Head of caudate nucleus (tissue), 42 donors: Measurements from ENCODE around the gene NAV2.
"Not testable (repeated sequence)": the region's sequence is repeated elsewhere in the genome, so short reads cannot be mapped to it uniquely, and the experiment has no call there.

ENCODE experiments used
- DNase-seq, 42 donors: peaks; one replicate each; pipeline versions ENCODE4 v3.0.0 to v3.0.0-alpha.2; 2020 to 2021; ENCODE audit warnings: mixed read lengths in 7 of 42
- intact Hi-C: fragments of 100-400 bp; cut with DNase I; formaldehyde crosslinking; loops from one replicate; pipeline ENCODE4 v1.15.0; 2022

NAV2 gene

DNA sequence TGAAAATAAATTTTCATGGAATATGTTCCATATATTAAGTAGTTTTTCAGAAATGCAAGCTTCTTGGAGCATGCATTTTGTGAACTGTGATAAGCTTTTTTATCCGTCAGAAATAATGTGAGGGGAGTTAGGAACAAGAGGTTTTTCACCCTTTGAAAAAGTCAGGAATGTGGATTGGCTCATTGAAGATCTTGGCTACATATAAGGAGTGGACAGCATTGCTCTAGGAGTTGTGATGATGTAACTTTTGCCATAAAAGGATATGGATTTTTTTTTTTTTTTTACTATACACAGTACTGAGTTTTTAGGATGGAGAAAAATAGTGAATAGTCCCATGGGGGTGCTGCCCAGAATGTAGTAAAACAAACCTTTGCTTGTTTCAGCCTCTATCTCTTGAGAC lies 180.2 kb downstream of the NAV2 start:
- DNase-seq: no peak
- intact Hi-C loops: no loop called here

DNA sequence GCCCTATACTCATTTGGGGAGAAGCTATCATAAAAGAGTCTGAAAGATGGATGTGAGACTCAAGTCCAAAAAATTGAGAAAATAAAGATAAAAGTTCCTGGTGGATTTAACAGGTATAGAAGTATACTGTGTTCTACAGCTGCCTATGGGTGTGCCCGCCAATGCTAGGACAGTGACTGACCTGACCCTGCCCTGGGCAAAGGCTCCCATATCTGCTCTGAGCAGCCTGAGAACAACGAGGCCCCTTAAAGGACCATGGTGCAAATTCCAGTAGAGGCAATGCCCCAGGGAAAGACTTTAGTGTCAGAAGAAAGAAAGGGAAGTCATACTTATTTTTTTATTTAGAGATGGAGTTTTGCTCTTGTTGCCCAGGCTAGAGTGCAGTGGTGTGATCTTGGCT lies 181.8 kb downstream of the NAV2 start:
- no peak for DNase-seq
- intact Hi-C loops: no loop called here

DNA sequence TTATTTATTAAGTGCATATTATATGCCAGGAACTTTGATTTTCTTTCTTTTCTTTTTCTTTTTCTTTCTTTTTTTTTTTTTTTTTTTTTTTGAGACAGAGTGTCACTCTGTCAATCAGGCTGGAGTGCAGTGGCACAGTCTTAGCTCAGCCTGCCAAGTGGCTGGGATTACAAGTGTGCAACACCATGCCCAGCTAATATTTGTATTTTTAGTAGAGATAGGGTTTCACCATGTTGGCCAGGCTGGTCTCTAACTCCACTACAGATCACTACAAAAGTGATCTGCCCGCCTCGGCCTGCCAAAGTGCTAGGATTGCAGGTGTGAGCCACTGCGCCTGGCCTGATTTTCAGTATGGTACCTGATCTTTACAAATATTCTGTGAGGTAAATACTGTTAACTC lies 182.4 kb downstream of the NAV2 start:
- intact Hi-C loops: not testable (repeated sequence)

DNA sequence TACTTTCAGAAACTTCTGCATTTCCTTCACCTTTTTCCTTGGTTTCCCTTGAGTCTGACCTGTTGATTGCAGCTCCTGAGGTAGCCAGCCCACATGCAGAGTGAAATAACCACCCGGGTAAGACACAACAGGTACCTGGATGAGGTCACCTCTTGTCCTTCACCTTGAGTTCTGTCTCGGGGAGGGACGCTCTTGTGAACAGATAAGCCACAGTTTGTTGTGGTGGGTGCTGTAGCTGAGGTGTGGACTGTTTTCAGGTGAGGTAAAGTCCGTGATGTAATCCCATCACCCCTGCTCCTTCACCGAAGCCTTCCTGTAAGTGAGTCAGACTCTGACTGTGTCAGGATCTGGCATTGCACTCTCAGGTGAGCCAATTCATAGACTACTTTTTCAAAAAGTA lies 183.1 kb downstream of the NAV2 start:
- intact Hi-C loops: no loop called here
- DNase-seq: no peak

More for the DNA sequence above, 182.4 kb downstream of the NAV2 start:
- not testable (repeated sequence) for DNase-seq

DNA sequence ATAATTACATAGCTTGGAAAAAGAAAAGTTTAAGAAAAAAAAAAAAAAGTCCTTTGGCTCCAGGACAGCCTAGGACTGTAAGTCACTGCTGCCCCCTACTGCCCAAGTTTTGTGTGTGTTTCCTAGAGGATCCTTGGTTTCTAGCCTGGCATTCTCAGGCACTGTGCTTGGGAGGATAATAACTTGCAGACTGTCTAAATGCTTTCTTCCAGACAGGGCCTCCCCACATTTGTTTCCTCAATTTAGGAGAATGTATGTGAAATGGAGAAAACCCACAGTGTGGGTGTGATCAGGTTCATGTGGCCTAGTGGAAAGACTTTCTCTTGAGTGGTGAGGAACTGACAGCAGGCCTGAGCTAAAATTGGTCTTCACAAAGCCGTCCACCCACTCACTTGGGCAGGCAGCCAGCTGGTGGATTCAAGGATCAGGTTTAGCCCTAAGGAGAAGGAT lies 191.0 kb downstream of the NAV2 start:
- intact Hi-C loops: loop anchor here (5.0 to 10.0 kb wide), 3 partner anchors 91 to 341 kb away; no protein-coding TSS in a partner anchor
- DNase-seq: peak; percentile 46 to 93 (median 82)

DNA sequence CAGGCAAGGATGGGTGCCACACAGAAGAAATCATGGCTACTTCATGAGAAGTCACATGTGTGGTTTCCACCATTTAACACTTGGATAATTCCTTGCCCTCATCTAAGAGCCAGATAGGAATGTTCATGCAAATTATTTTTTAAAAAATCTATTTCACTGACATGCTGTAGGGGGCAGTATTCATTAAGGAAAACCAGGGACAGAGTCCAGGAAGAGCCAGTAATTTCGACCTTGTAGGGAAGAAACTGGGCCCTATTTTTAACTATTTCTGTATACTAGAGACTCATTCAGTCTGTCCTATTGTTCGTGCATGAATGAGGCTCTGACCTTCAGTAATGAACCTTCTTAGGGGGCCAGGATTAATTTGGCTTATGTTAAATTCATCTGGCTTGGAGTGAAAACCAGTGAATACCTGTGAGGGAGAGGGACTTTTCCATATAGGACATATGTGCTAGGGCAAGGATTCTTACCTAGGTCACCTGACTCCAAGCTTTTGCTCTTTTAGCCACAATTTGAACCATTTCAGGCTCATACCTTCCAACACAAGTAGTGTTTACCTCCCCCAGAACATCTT lies 192.7 kb downstream of the NAV2 start:
- intact Hi-C loops: loop anchor here (10.0 kb wide), 1 partner anchor 161 kb away; no protein-coding TSS in a partner anchor
- DNase-seq: peak in 1 of 42 donors; percentile 30

DNA sequence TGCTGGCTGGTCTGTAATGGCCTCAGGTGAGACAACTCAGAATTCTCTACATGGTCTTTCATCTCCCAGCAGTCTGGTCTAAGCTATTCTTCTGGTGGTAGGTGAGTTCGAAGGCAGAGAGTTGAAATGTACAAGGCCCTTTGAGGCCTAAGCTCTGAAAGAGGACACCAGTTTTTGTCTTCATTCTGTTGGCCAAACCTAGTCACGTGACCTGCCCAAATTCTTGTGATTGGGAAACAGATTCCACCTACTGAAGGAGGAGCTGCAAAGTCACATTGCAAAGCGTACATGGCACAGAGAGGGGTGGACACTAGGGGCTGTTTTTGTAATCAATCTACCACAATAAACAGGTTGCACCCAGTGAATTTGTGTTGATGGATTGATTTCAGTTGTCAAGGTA lies 193.5 kb downstream of the NAV2 start:
- intact Hi-C loops: loop anchor here (10.0 kb wide), 1 partner anchor 161 kb away; no protein-coding TSS in a partner anchor
- no peak for DNase-seq

DNA sequence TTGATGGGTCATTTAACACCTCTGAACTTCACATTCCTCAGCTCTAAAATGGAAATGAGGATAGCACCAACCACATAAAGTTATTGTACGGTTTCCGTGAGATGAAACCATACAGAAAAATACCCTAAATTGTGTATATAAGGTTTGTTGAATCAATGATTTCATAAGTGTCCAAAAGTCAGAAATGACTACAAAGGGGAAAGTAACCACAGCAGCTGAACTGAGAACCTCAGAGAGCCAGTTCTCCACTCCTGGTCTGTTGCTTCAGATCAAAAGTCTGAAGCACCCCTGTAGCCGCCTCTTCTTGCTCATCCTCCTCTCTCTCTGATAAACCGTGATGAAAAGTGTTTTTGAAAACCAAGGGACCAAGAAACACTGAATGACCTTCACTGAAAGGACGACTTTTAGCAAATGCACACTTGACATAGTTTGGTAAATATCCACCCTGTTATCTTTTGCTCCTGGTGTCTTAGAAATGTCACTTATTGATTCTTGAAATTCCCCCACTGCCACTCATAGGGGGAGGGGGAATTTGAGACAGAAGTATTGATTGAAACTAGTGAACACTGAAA lies 194.5 kb downstream of the NAV2 start:
- intact Hi-C loops: loop anchor here (10.0 kb wide), 1 partner anchor 162 kb away; no protein-coding TSS in a partner anchor
- no peak for DNase-seq

DNA sequence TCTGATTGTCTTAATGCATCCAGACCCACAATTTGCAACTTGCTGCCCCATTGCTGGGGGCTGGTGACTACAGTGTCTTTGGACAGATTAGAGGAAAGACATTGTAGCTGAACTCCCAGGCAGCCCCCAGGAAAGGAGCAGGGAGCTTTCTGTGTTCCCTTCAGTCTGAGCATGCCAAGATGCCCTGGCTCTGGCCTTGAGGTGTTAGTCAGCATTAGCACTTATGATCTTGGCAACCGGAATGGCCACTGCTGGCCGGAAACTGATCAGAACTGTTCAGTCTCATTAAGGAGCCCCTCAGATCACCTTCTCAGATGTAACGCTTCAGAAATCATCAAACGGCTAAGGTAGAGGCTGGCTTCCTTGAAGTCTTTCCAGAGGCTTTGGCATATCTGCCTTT lies 195.2 kb downstream of the NAV2 start:
- intact Hi-C loops: loop anchor here (10.0 kb wide), 1 partner anchor 163 kb away; no protein-coding TSS in a partner anchor
- DNase-seq: peak in 1 of 42 donors; percentile 55

DNA sequence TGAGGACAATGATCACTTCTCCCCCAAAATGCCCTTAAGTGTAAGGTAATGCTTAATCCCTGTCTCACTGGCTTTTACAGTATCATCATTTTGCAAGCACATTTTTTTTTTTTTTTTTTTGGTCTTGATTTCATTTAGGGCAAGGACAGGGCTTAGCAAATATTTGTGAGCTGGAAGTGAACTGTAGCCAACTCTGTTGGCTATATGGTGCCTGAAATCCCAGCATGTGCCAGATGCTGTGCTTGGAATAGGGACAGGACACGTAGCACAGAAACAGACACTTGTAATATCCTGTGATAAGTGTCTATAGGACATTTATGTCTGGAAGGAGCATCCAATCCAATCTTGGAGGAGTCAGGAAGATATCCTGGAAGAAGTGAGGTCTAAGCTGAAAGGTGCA lies 198.3 kb downstream of the NAV2 start:
- intact Hi-C loops: no loop called here
- DNase-seq: no peak

DNA sequence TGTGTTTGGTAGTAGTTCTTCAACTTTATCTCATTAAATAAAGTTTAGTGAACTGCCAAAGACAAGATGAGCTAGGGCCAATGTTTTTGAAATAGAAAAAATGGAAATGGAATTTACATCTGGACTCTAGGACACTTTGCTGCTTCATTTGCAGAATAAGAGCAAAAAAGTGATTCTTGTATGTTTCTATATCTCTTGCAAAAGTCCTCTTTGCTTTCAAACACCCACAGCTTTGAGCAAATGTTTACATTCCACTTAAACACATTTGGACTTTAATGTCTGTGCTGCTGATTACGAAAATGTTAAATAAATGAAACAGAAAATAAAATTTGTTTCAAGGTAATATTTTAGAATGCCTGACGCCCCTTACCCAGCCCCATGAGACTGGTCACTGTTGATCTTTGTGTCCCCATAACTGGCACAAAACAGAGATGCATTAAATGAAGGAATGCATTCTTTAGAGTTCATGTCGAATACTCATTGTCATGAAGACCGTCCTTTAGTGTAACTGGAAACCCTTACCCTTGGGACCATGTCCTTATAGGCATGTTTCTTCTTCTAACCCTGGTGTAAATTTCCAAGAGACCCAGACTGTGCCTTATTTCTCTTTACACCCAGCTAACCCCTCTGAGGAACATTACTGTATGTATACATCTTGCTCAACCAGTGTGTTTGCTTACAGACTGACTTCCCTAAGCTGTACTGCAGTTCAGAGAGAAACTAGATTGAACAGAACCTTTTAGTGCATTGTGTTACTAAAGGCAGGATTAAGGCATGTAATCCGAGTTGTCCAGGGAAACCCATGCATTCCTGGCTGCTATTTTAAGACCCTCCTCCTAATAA lies 199.7 kb downstream of the NAV2 start:
- DNase-seq: no peak
- intact Hi-C loops: no loop called here

DNA sequence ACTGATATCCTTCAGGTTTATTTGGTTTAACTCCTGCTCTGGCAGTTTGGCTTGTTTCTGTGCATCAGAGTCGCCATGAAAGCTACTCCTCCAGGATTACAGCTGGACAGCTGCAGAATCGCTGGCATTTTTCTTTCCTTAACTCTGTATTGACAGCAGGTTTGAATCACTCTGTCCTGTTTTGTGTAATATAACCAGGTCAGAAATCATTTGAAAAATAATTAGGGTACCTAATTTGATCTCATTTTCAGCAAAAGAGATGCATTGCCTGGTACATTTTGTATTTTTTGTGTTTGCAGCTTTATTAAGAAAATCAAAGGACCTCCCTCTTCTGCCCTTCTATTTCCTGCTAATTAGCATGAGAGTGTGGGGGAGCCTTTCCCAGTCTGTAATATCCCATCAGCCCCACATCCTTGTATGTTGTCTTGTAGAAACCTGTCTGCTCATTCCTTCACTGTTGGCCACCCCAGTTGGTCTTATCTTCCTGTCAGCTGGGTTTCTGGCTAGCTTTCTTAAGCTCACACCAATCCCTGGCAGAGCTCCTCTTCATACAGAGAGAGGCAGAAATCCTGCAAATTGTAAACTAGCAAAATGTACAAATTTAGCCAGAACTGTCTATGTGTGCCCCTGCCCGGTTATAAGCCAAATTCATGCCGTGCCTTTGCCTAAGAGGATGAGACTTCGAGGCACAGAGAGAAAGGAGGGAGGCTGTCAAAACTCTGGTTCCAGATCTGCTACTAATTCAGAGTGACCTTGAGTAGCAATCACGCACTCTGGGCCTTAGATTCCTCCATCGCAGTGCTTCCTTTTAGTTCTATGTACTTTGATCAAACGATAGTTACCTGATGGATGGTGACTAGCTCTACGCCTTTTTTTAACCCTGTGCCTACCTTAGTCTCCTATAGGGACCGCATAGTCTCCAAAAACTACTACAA lies 200.6 kb downstream of the NAV2 start:
- no peak for DNase-seq
- intact Hi-C loops: no loop called here

DNA sequence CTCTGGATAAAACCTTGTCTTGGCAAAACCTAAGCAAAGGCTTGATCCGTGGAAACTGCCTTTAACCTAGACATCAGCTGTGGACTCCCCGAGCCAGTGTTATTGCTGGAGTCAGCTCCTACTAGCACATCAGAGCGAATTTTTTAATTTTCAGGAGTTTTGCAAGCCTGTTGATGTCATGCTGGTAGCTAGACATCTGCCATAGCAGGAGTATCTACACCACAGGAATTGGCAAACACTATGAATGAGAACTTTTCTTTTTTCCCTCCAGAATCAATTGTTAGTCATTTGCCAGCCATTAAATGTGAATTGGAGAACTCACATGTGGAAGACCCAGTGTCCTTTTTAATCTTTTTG lies 201.2 kb downstream of the NAV2 start:
- intact Hi-C loops: no loop called here
- DNase-seq: no peak

DNA sequence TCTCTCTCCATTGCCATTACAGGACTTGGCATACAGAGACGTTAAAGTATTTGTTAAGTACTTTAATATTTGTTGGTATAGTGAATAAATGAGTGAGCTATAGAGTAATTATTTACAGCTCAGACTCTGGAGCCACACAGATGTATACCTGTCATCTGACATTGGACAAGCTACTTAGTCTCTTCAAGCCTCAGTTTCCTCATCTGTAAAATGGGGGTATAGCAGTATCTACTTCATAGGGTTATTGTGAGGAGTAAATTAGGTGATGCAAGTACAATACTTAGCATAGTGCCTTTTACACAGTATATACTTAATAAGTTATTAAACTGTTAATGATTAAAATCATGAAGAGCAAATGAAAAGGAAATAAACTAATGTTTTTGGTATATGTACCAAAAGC lies 203.2 kb downstream of the NAV2 start:
- intact Hi-C loops: no loop called here
- no peak for DNase-seq

DNA sequence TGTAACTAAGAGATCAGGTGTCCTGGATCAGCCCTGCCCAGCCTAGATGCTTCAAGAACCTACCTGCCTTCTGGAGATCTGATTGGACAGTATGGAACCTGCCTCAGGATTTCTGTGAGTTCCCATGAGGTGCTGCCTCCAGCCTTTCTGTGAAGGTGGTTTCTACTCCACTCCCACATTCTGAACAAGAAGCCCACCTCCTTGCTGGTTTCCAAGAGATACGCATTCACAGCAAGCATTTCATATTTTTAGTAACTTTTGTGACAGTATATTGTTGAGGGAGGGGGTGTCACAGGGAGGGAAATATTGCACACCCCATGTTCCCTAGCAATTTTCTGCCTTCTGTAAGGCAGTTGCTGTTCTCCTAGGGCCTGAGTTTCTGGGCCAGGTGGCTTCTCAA lies 204.4 kb downstream of the NAV2 start:
- peak in 8 of 42 donors; percentile 27 to 60 (median 36) for DNase-seq

DNA sequence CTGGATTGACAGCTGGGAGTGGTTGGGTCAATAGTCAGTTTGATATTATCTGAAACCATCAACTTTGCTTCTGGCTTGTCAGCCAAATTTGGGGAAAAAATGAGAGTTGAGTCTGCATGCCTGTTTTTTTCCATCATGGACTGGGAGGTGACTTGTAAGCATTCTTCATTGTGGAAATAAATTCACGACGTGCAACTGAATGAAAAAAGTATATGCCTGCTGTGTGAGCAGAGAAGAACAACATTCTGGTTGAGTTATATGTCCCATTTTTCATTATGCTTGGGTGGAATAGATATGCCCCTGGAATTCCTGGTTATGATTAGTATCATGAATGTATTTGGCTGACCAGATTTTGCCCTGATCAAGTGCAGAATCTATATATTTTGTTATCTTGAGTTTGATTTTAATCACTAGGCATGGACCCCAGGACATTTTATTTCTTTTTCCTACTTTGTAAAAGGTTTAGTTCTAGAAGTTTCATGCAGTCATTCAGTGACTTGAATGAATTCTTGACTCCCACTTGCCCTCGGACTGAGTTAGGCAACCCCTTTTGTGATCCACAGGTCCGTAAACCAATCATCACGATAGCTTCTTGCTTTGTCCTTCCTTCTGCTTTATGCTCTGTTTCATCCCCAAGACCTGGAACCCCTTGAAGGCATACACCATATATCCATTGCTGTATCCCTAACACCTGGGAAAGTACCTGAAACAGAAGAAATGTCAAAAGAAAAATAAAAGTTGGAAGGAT lies 205.8 kb downstream of the NAV2 start:
- no peak for DNase-seq
- intact Hi-C loops: no loop called here

More for the DNA sequence above, 204.4 kb downstream of the NAV2 start:
- intact Hi-C loops: no loop called here

DNA sequence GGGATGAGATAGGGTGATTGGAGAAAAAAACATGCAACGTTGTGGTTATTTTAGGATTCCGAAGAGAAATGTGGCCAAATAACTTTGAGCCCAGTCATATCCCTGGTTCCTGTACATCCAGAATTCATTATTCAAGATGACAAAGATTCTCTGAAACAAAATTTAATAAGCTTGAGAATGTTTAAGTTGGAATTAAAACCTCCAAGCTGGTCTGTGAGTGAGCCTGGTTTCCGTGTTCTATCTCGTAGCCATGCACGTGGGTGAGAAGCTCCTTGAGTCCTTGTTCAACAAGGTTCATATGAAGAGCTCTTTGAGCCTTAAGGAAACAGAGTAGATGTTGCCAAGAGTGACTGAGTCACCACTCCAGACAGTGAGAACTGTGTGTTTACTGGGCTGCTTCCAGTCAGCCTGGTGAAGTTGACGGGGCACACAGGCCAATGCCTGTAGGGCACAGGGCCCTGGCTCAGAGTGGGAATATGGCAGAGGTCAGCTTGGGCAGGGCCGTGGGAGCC lies 206.5 kb downstream of the NAV2 start:
- intact Hi-C loops: no loop called here
- DNase-seq: peak in 14 of 42 donors; percentile 22 to 70 (median 46)

DNA sequence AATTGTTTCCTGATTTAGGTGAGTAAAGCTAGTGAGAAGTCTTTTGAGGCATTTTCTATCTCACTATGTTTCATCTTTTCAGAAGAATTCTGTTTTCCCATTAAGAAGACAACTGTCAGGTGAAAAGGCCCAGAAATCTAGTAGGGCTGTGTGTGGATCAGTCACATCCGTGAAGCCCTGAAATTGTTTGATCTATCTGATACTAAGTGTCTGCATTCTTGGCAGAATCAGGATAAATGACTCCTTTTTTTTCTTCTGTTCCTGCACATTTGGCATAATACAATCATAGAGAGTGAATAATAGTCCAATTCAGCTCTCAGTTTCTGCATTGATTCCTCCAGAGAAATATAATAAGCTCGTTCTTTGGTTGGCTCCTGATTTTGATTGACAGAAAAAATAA lies 208.3 kb downstream of the NAV2 start:
- intact Hi-C loops: no loop called here
- no peak for DNase-seq
